Aorta (tissue), 5 donors: Measurements from ENCODE around the gene ARID1B. TPM values are rescaled to one million over a fixed set of nuclear protein-coding genes. Genes with fewer than 3 reads are reported as not detected.

Experiments used
- ATAC-seq: fragments of 200-7000 bp; cut with Tn5 transposase; one replicate; pipeline ENCODE4 v1.9.1; 2022; ENCODE audit warnings: moderate library complexity; ENCODE audit not compliant: low FRiP score
- DNase-seq, 2 donors: peaks; one replicate each; pipeline ENCODE4 v3.0.0-alpha.2; 2020
- H3K27ac ChIP-seq, 2 donors: one replicate each; pipeline ENCODE4 v1.5.1; 2013; ENCODE audit warnings: low read length in 2 of 2, mild to moderate bottlenecking in 2 of 2, moderate library complexity in 2 of 2, control low read depth in 1 of 2, inconsistent platforms in 1 of 2, low read depth in 1 of 2
- H3K27me3 ChIP-seq, 2 donors: one replicate each; pipeline ENCODE4 v1.6.1; 2013; ENCODE audit warnings: control low read depth in 1 of 2, low read length in 1 of 2, mild to moderate bottlenecking in 1 of 2, moderate library complexity in 1 of 2; ENCODE audit not compliant: insufficient read depth in 2 of 2, control insufficient read depth in 1 of 2
- H3K36me3 ChIP-seq, 2 donors: one replicate each; pipeline ENCODE4 v1.6.1; 2013; ENCODE audit warnings: control low read depth in 1 of 2, low read length in 1 of 2, mild to moderate bottlenecking in 1 of 2; ENCODE audit not compliant: insufficient read depth in 2 of 2, control insufficient read depth in 1 of 2
- H3K4me1 ChIP-seq, 2 donors: one replicate each; pipeline ENCODE4 v1.6.1; 2013; ENCODE audit warnings: low read length in 2 of 2, control low read depth in 1 of 2, mild to moderate bottlenecking in 1 of 2, moderate library complexity in 1 of 2; ENCODE audit not compliant: insufficient read depth in 2 of 2, control insufficient read depth in 1 of 2
- H3K4me3 ChIP-seq, 2 donors: one replicate each; pipeline ENCODE4 v1.5.1; 2013; ENCODE audit warnings: low read length in 2 of 2, control low read depth in 1 of 2, mild to moderate bottlenecking in 1 of 2
- H3K9me3 ChIP-seq: one replicate; pipeline ENCODE4 v1.6.1; 2013; ENCODE audit warnings: mild to moderate bottlenecking, low read length; ENCODE audit not compliant: control insufficient read depth
- WGBS, 2 donors: extraction: QIAGEN DNeasy Blood & Tissue Kit; methylation state at CpG; one replicate each; pipeline ENCODE4 v1.1.7; 2013; 5-methylcytosine and 5-hydroxymethylcytosine counted together
- intact Hi-C, 2 donors: fragments of 100-400 bp; cut with DNase I; formaldehyde crosslinking; loops; one replicate each; pipeline versions ENCODE4 v1.14.2 to v1.15.0; 2022
- polyA plus RNA-seq, 2 donors: library from polyadenylated mRNA; stranded (reverse); fragments of 200-250 nt; gene quantifications; one replicate each; pipeline ENCODE4 v1.2.3, GENCODE V29; 2013
- total RNA-seq, 2 donors: library from RNA; stranded (reverse); fragmentation: NEBNext Ultra II Directional; extraction: Animal tissue kit (Norgen Biotek cat#: 25700); gene quantifications; one replicate each; pipeline ENCODE4 v1.2.1, GENCODE V29; 2021
- donor health status: healthy with polysubstance abuse.
- donor health status: Bipolar disorder and iron deficiency.
- donor health status: DM: no; HTN: no; CAD: no.
- donor health status: DM: no; HTN: no; CAD: no.
- donor health status: DM: yes; HTN: yes; CAD: no.

ARID1B gene
- total and polyA plus RNA-seq, 4 donors, result 6.5 to 143 (median 54.5) TPM

GRCh38 chr6:156795825-156796224, 18.6 kb downstream of the ARID1B start:
- Histone ChIP-seq H3K9me3 (no peaks in the 10 kb centered on the region), H3K4me3 (no peak overlapping the region), H3K27me3 (no peaks in the 10 kb centered on the region), H3K36me3 (no peaks in the 10 kb centered on the region), H3K27ac (no peak overlapping the region), H3K4me1 (peaks cover 1 to 6% of the 10 kb centered on the region in 2 donors)
- intact Hi-C loops, result no loop called here
- DNase-seq (no peak), ATAC-seq (no peak)
- 61 to 71% methylated on average over 9 of the region's 9 CpGs for WGBS, 2 donors

- DNase-seq (no peak), ATAC-seq (no peak)
- 83 to 88% methylated on average over 3 of the region's 3 CpGs for WGBS, 2 donors
- Histone ChIP-seq H3K27ac (no peak overlapping the region), H3K9me3 (no peaks in the 10 kb centered on the region), H3K4me1 (peaks cover under 1 to 1% of the 10 kb centered on the region in 2 donors), H3K27me3 (no peaks in the 10 kb centered on the region), H3K36me3 (no peaks in the 10 kb centered on the region), H3K4me3 (no peak overlapping the region)
- intact Hi-C loops, result no loop called here
Measured at GRCh38 chr6:156796627-156797026, 19.4 kb downstream of the ARID1B start.

- Histone ChIP-seq H3K9me3 (no peaks in the 10 kb centered on the region), H3K27me3 (no peaks in the 10 kb centered on the region), H3K4me1 (peaks cover 0 to 1% of the 10 kb centered on the region in 2 donors), H3K27ac (no peak overlapping the region), H3K36me3 (no peaks in the 10 kb centered on the region), H3K4me3 (no peak overlapping the region)
- WGBS, 2 donors, result 94% methylated on average over 19 of the region's 19 CpGs
- DNase-seq (no peak), ATAC-seq (peak; percentile 43)
- intact Hi-C loops, result no loop called here
Measured at GRCh38 chr6:156797901-156798735, 20.9 kb downstream of the ARID1B start.

- Histone ChIP-seq H3K36me3 (no peaks in the 10 kb centered on the region), H3K27me3 (no peaks in the 10 kb centered on the region), H3K4me3 (no peak overlapping the region), H3K9me3 (no peaks in the 10 kb centered on the region), H3K4me1 (peaks cover 0 to 1% of the 10 kb centered on the region in 2 donors), H3K27ac (no peak overlapping the region)
- intact Hi-C loops, result no loop called here
- WGBS, 2 donors, result 34 to 39% methylated on average over 6 of the region's 6 CpGs
- ATAC-seq (no peak), DNase-seq (no peak)
Measured at GRCh38 chr6:156801712-156802111, 24.5 kb downstream of the ARID1B start.

GRCh38 chr6:156803353-156803752, 26.2 kb downstream of the ARID1B start:
- Histone ChIP-seq H3K27ac (no peak overlapping the region), H3K4me1 (peaks cover 0 to 1% of the 10 kb centered on the region in 2 donors), H3K4me3 (no peak overlapping the region), H3K9me3 (no peaks in the 10 kb centered on the region), H3K36me3 (no peaks in the 10 kb centered on the region), H3K27me3 (no peaks in the 10 kb centered on the region)
- intact Hi-C loops, result no loop called here
- DNase-seq (no peak), ATAC-seq (no peak)
- 54 to 55% methylated on average over 2 of the region's 2 CpGs for whole genome bisulfite sequencing, 2 donors

GRCh38 chr6:156804402-156804801, 27.2 kb downstream of the ARID1B start:
- no peak overlapping the region for H3K4me3 ChIP-seq
- intact Hi-C loops, result no loop called here
- no peaks in the 10 kb centered on the region for H3K36me3 ChIP-seq
- DNase-seq (no peak), ATAC-seq (no peak)
- no peaks in the 10 kb centered on the region for H3K9me3 ChIP-seq
- no peak overlapping the region for H3K27ac ChIP-seq
- 94 to 96% methylated on average over 4 of the region's 4 CpGs for WGBS, 2 donors
- no peaks in the 10 kb centered on the region for H3K27me3 ChIP-seq
- peaks cover 0 to 1% of the 10 kb centered on the region in 2 donors for H3K4me1 ChIP-seq

GRCh38 chr6:156806155-156806554, 29.0 kb downstream of the ARID1B start:
- Histone ChIP-seq H3K4me1 (peaks cover 0 to 3% of the 10 kb centered on the region in 2 donors), H3K27ac (no peak overlapping the region), H3K4me3 (no peak overlapping the region), H3K36me3 (no peaks in the 10 kb centered on the region), H3K27me3 (no peaks in the 10 kb centered on the region), H3K9me3 (no peaks in the 10 kb centered on the region)
- intact Hi-C loops, result no loop called here
- ATAC-seq (no peak), DNase-seq (no peak)
- WGBS, 2 donors, result 70 to 74% methylated on average over 4 of the region's 4 CpGs

- no peaks in the 10 kb centered on the region for H3K27me3 ChIP-seq
- ATAC-seq, result no peak
- H3K4me1 ChIP-seq, result peaks cover 0 to 5% of the 10 kb centered on the region in 2 donors
- DNase-seq, result no peak
- H3K36me3 ChIP-seq, result no peaks in the 10 kb centered on the region
- intact Hi-C loops, result no loop called here
- no peak overlapping the region for H3K4me3 ChIP-seq
- 71 to 76% methylated on average over 11 of the region's 11 CpGs for whole genome bisulfite sequencing, 2 donors
- H3K9me3 ChIP-seq, result no peaks in the 10 kb centered on the region
- H3K27ac ChIP-seq, result no peak overlapping the region
Measured at GRCh38 chr6:156807028-156807427, 29.9 kb downstream of the ARID1B start.

GRCh38 chr6:156807795-156808194, 30.6 kb downstream of the ARID1B start:
- Histone ChIP-seq H3K27ac (no peak overlapping the region), H3K4me1 (peaks cover 0 to 5% of the 10 kb centered on the region in 2 donors), H3K9me3 (no peaks in the 10 kb centered on the region), H3K27me3 (no peaks in the 10 kb centered on the region), H3K36me3 (no peaks in the 10 kb centered on the region), H3K4me3 (no peak overlapping the region)
- DNase-seq, result no peak
- intact Hi-C loops, result no loop called here
- ATAC-seq, result no peak
- 52 to 55% methylated on average over 6 of the region's 6 CpGs for WGBS, 2 donors
